Sigmoid colon (tissue), 4 donors: ENCODE results near the gene TSEN2.
"Not testable (repeated sequence)": the region's sequence is repeated elsewhere in the genome, so short reads cannot be mapped to it uniquely, and the experiment has no call there.

ENCODE experiments used
- CTCF ChIP-seq, 4 experiments: fragments of 450-650 bp in 3 of 4; fragments of 200-600 bp in 1 of 4; IDR thresholded peaks; one replicate each; pipeline ENCODE4 v1.5.1; 2016 to 2019; ENCODE audit warnings: antibody characterized with exemption in 4 of 4, mild to moderate bottlenecking in 3 of 4, moderate library complexity in 2 of 4
- EP300 ChIP-seq, 4 donors: sonication (generic); formaldehyde crosslinking; IDR thresholded peaks; one replicate each; pipeline ENCODE4 v1.6.1; 2017; ENCODE audit warnings: antibody characterized with exemption in 4 of 4
- POLR2A ChIP-seq, 2 donors: fragments of 450-650 bp; IDR thresholded peaks; one replicate each; pipeline ENCODE4 v1.6.1; 2016; ENCODE audit warnings: antibody characterized with exemption in 2 of 2, mild to moderate bottlenecking in 2 of 2, moderate library complexity in 2 of 2

DNA sequence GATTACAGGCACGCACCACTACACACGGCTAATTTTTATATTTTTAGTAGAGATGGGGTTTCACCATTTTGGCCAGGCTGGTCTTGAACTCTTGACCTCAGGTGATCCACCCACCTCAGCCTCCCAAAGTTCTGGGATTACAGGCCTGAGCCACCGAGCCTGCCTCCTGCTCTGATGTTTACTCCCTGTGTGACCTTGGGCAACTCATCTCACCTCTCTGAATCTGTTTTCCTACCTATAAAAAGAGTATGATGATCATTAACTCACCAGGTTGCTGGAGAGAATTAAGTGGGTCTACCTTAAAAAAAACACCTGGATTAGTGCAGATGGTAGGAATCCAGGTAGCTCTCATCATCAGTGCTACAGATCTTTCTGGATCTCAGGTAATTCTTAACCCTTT lies 5.1 kb upstream of the TSEN2 start:
- not testable (repeated sequence) for TF ChIP-seq POLR2A, CTCF, EP300 (IDR thresholded peaks at IDR 0.05)
